ENCODE results near the gene GAP43. TPM values are rescaled to one million over a fixed set of nuclear protein-coding genes. Genes with fewer than 3 reads are reported as not detected.

The GAP43 gene
- total and polyA plus RNA-seq, 2 of the 4 experiments (the other 2 are of a cell fraction): 0.36 to 0.51 TPM

DNA sequence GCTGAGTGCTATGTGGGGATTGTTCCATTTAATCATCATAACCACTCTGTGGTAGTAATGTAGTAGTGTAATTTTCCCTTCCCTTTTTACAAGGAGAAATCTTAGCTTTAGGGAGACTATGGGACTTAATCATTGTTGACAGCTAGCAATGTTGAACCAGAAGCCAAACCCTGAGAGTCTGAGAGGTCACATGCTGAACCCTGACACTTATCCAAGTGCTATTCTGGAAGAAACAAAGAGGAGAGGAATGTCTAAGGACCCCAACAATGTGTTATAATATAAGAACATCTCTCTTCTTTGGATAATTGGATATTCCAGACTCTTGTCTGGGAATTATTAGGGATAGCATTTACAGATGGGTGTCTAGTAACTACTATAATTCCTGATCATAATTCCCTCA, 58.4 kb downstream of the GAP43 start:
- Histone ChIP-seq H2BK5ac (ENCODE audit: low read depth, low read length, poor library complexity, severe bottlenecking) (no peak overlapping the region), H3K4me2 (ENCODE audit: low read depth, low read length) (no peak overlapping the region), H3K9me1 (ENCODE audit: insufficient read depth, low read length) (no peaks in the 10 kb centered on the region), H4K8ac (ENCODE audit: low read depth in 2 of 2, low read length in 2 of 2) (no peak overlapping the region), H2BK120ac (ENCODE audit: low read depth, low read length) (no peak overlapping the region), H3K36me3 (ENCODE audit: control insufficient read depth, insufficient read depth, low read length) (no peaks in the 10 kb centered on the region), H3K9me3 (ENCODE audit: control insufficient read depth, insufficient read depth, low read length) (no peaks in the 10 kb centered on the region), H4K5ac (ENCODE audit: low read depth, low read length) (no peak overlapping the region), H3K4me1 (ENCODE audit: control insufficient read depth, insufficient read depth, low read length) (no peaks in the 10 kb centered on the region), H3K56ac (ENCODE audit: extremely low read depth, insufficient read depth, low read length) (no peak overlapping the region), H3K4me3 (ENCODE audit: insufficient read depth, low read depth, low read length) (no peak overlapping the region), H2AFZ (replicated peaks; ENCODE audit: low read length, poor library complexity) (no peak overlapping the region), H3K79me1 (ENCODE audit: low read depth in 1 of 2, low read length in 2 of 2) (no peaks in the 10 kb centered on the region), H3K27me3 (ENCODE audit: control insufficient read depth, insufficient read depth, low read length) (peaks cover 19% of the 10 kb centered on the region), H3K9ac (ENCODE audit: low read depth, low read length) (no peak overlapping the region), H3K14ac (replicated peaks; ENCODE audit: low read depth, low read length) (no peak overlapping the region), H4K91ac (ENCODE audit: insufficient read depth, low read depth, low read length) (no peak overlapping the region), H3K18ac (ENCODE audit: low read depth, low read length) (no peak overlapping the region), H2BK20ac (ENCODE audit: low read depth, low read length) (no peak overlapping the region), H4K20me1 (ENCODE audit: insufficient read depth, low read length) (no peaks in the 10 kb centered on the region), H3K4ac (ENCODE audit: low read depth, low read length) (no peak overlapping the region), H2AK9ac (replicated peaks; ENCODE audit: low read depth, low read length, poor library complexity) (no peak overlapping the region), H3K27ac (ENCODE audit: insufficient read depth, low read length) (no peak overlapping the region), H2AK5ac (ENCODE audit: low read depth, low read length) (no peak overlapping the region), H3K23ac (ENCODE audit: low read depth, low read length) (no peak overlapping the region), H2BK15ac (ENCODE audit: low read depth, low read length) (no peak overlapping the region)
- ATAC-seq (ENCODE audit: low read depth): no peak
- DNase-seq: no peak
- TF ChIP-seq CEBPB (IDR thresholded peaks at IDR 0.05; ENCODE audit: low read depth, low read length) (no peak), FOS (IDR thresholded peaks at IDR 0.05; ENCODE audit: low read depth, low read length) (no peak)
- TF ChIP-seq, protein P1, sequence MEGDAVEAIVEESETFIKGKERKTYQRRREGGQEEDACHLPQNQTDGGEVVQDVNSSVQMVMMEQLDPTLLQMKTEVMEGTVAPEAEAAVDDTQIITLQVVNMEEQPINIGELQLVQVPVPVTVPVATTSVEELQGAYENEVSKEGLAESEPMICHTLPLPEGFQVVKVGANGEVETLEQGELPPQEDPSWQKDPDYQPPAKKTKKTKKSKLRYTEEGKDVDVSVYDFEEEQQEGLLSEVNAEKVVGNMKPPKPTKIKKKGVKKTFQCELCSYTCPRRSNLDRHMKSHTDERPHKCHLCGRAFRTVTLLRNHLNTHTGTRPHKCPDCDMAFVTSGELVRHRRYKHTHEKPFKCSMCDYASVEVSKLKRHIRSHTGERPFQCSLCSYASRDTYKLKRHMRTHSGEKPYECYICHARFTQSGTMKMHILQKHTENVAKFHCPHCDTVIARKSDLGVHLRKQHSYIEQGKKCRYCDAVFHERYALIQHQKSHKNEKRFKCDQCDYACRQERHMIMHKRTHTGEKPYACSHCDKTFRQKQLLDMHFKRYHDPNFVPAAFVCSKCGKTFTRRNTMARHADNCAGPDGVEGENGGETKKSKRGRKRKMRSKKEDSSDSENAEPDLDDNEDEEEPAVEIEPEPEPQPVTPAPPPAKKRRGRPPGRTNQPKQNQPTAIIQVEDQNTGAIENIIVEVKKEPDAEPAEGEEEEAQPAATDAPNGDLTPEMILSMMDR (conservative IDR thresholded peaks at IDR 0.05; ENCODE audit: low read depth, low read length): no peak
- in situ Hi-C loops (cut with MboI; ENCODE audit: low sequenced_read_pairs): loop anchor here (25.0 kb wide), 1 partner anchor 844 kb away; no protein-coding TSS in a partner anchor
- ChIA-PET CTCF (interaction anchor here (1.5 kb wide), 1 partner anchor 11 kb away, joined by 3 read pairs; no protein-coding TSS in a partner anchor), POLR2A (ENCODE audit: unreplicated experiment) (no interaction called here)
- intact Hi-C loops (cut with micrococcal nuclease): loop anchor here (10.0 kb wide), 1 partner anchor 337 kb away; no protein-coding TSS in a partner anchor
- BruUV-seq (replicated peaks): no TSS peak
- dilution Hi-C loops (cut with HindIII; ENCODE audit: low sequenced_read_pairs, unreplicated experiment): no loop called here
